RPMI7951 (cell line): ENCODE data around the gene FIZ1. TPM values are rescaled to one million over a fixed set of nuclear protein-coding genes. Genes with fewer than 3 reads are reported as not detected.
A peak's percentile ranks its signal among the peaks of the same experiment; 100 is the strongest.

Experiments
- DNase-seq: peaks from one replicate; pipeline ENCODE4 v3.0.0-alpha.2; 2012; ENCODE audit warnings: low read depth
- total RNA-seq: library from RNA; depleted of rRNA; stranded (reverse); fragments of >200 nt; shearing (Covaris generic); gene quantifications from 2 replicates; pipeline ENCODE4 v1.2.3, GENCODE V29; 2014

Gene FIZ1
- total RNA-seq, 1 experiment from 2014 or later, result 2.4 TPM

- no peak for DNase-seq
Observed at GRCh38 chr19:55635856-55636440, 36.6 kb upstream of the FIZ1 start.

GRCh38 chr19:55635334-55635717 lies 36.0 kb upstream of the FIZ1 start:
- DNase-seq, result no peak

GRCh38 chr19:55633861-55634260 lies 34.5 kb upstream of the FIZ1 start:
- DNase-seq, result no peak

GRCh38 chr19:55632463-55632834 lies 33.1 kb upstream of the FIZ1 start:
- DNase-seq, result peak; percentile 89

GRCh38 chr19:55626350-55626749 lies 27.0 kb upstream of the FIZ1 start:
- no peak for DNase-seq

- DNase-seq, result no peak
Observed at GRCh38 chr19:55625004-55625326, 25.6 kb upstream of the FIZ1 start.

GRCh38 chr19:55624109-55625003 lies 25.0 kb upstream of the FIZ1 start, which contains the start of gene ZNF784:
ZNF784 (minus strand) TSS chr19:55624566; CDS start chr19:55624561, 5 bp downstream.
- peak; percentile 85 for DNase-seq

- no peak for DNase-seq
Observed at GRCh38 chr19:55623561-55623960, 24.2 kb upstream of the FIZ1 start.

- no peak for DNase-seq
Observed at GRCh38 chr19:55623130-55623529, 23.8 kb upstream of the FIZ1 start.

- DNase-seq, result no peak
Observed at GRCh38 chr19:55622242-55622969, 23.1 kb upstream of the FIZ1 start.

- DNase-seq, result no peak
Observed at GRCh38 chr19:55621673-55622231, 22.4 kb upstream of the FIZ1 start.

- DNase-seq, result no peak
Observed at GRCh38 chr19:55621205-55621672, 21.9 kb upstream of the FIZ1 start.

GRCh38 chr19:55620410-55621204 lies 21.3 kb upstream of the FIZ1 start:
- no peak for DNase-seq

- DNase-seq, result no peak
Observed at GRCh38 chr19:55619286-55619685, 20.0 kb upstream of the FIZ1 start.

GRCh38 chr19:55618426-55618825 lies 19.1 kb upstream of the FIZ1 start:
- DNase-seq, result no peak

GRCh38 chr19:55617426-55617825 lies 18.1 kb upstream of the FIZ1 start:
- DNase-seq, result no peak

GRCh38 chr19:55616395-55616875 lies 17.1 kb upstream of the FIZ1 start:
- DNase-seq, result no peak

- DNase-seq, result no peak
Observed at GRCh38 chr19:55615543-55616394, 16.5 kb upstream of the FIZ1 start.

GRCh38 chr19:55614711-55615542 lies 15.6 kb upstream of the FIZ1 start:
- no peak for DNase-seq
